Liver (tissue), 9 donors: ENCODE data around the gene FANCL. TPM values are rescaled to one million over a fixed set of nuclear protein-coding genes. Genes with fewer than 3 reads are reported as not detected.
"Not testable (repeated sequence)": the region's sequence is repeated elsewhere in the genome, so short reads cannot be mapped to it uniquely, and the experiment has no call there.

ENCODE experiments used
- DNase-seq: peaks from one replicate; pipeline ENCODE4 v3.0.0-alpha.2; 2017; ENCODE audit warnings: low spot score
- H3K27ac ChIP-seq, 2 donors: one replicate each; pipeline ENCODE4 v1.7.0; 2013; ENCODE audit warnings: inconsistent platforms in 2 of 2, low read length in 2 of 2, control low read depth in 1 of 2, low read depth in 1 of 2, mild to moderate bottlenecking in 1 of 2
- H3K27me3 ChIP-seq, 4 donors: one replicate each; pipeline versions ENCODE4 v1.6.1 to v1.7.0; 2013; ENCODE audit warnings: low read length in 3 of 4, inconsistent platforms in 1 of 4, mild to moderate bottlenecking in 1 of 4, moderate library complexity in 1 of 4; ENCODE audit not compliant: control insufficient read depth in 4 of 4, insufficient read depth in 4 of 4
- H3K36me3 ChIP-seq, 4 donors: one replicate each; pipeline versions ENCODE4 v1.6.1 to v1.7.0; 2013; ENCODE audit warnings: low read length in 3 of 4, mild to moderate bottlenecking in 3 of 4, low read depth in 1 of 4, moderate library complexity in 1 of 4; ENCODE audit not compliant: control insufficient read depth in 4 of 4, insufficient read depth in 3 of 4
- H3K4me1 ChIP-seq, 4 donors: one replicate each; pipeline versions ENCODE4 v1.6.1 to v1.7.0; 2013; ENCODE audit warnings: low read length in 3 of 4, mild to moderate bottlenecking in 3 of 4, moderate library complexity in 1 of 4; ENCODE audit not compliant: control insufficient read depth in 4 of 4, insufficient read depth in 4 of 4
- H3K4me3 ChIP-seq, 3 donors: one replicate each; pipeline versions ENCODE4 v1.6.1 to v1.7.0; 2013; ENCODE audit warnings: low read length in 3 of 3, control low read depth in 1 of 3, low read depth in 1 of 3, mild to moderate bottlenecking in 1 of 3
- H3K9ac ChIP-seq, 2 donors: one replicate each; pipeline ENCODE4 v1.7.0; 2013; ENCODE audit warnings: low read length in 2 of 2, mild to moderate bottlenecking in 2 of 2, moderate library complexity in 2 of 2, control low read depth in 1 of 2, low read depth in 1 of 2
- H3K9me3 ChIP-seq, 4 donors: one replicate each; pipeline versions ENCODE4 v1.6.1 to v1.7.0; 2013; ENCODE audit warnings: low read length in 3 of 4; ENCODE audit not compliant: control insufficient read depth in 4 of 4
- EGR1 ChIP-seq, 2 donors: IDR thresholded peaks; 2 replicates each; pipeline ENCODE4 v1.6.1; 2016 to 2018; ENCODE audit warnings: antibody characterized with exemption in 2 of 2, low read depth in 2 of 2
- FOXA1 ChIP-seq: IDR thresholded peaks from 2 replicates; pipeline ENCODE4 v1.6.1; 2016; ENCODE audit warnings: antibody characterized with exemption
- GABPA ChIP-seq, 2 donors: IDR thresholded peaks in 1 of 2; conservative IDR thresholded peaks in 1 of 2; 2 replicates each; pipeline ENCODE4 v1.6.1; 2016; ENCODE audit warnings: antibody characterized with exemption in 2 of 2, mild to moderate bottlenecking in 1 of 2, moderate library complexity in 1 of 2
- HNF4G ChIP-seq: IDR thresholded peaks from 2 replicates; pipeline ENCODE4 v1.6.1; 2016; ENCODE audit warnings: antibody characterized with exemption
- RAD21 ChIP-seq, 2 donors: IDR thresholded peaks; 2 replicates each; pipeline ENCODE4 v1.6.1; 2016; ENCODE audit warnings: antibody characterized with exemption in 2 of 2, mild to moderate bottlenecking in 2 of 2
- RXRA ChIP-seq, 2 donors: IDR thresholded peaks; 2 replicates each; pipeline ENCODE4 v1.6.1; 2017 to 2018; ENCODE audit warnings: antibody characterized with exemption in 2 of 2, mild to moderate bottlenecking in 1 of 2
- TAF1 ChIP-seq: conservative IDR thresholded peaks from 2 replicates; pipeline ENCODE4 v1.6.1; 2016; ENCODE audit warnings: antibody characterized with exemption, mild to moderate bottlenecking
- YY1 ChIP-seq: IDR thresholded peaks from 2 replicates; pipeline ENCODE4 v1.6.1; 2016; ENCODE audit warnings: antibody characterized with exemption, mild to moderate bottlenecking
- WGBS: extraction: QIAGEN DNeasy Blood & Tissue Kit; methylation state at CpG from one replicate; pipeline ENCODE4 v1.1.7; 2013; 5-methylcytosine and 5-hydroxymethylcytosine counted together
- polyA plus RNA-seq, 2 donors: library from polyadenylated mRNA; stranded (reverse) in 1 of 2; unstranded in 1 of 2; fragments of 200-250 nt in 1 of 2; fragments of >200 nt in 1 of 2; fragmentation: Nextera tagmentation in 1 of 2; extraction: Ambion mirVana in 1 of 2; gene quantifications; one replicate each; pipeline versions ENCODE4 v1.2.1 to v1.2.3, GENCODE V29; 2013 to 2015
- total RNA-seq, 2 donors: library from RNA; depleted of rRNA; stranded (reverse); fragments of >200 nt; gene quantifications; one replicate each; pipeline ENCODE4 v1.2.3, GENCODE V29; 2014
- TF ChIP-seq, protein P1 (sequence below): fragments of 150-350 bp; IDR thresholded peaks from 2 replicates; pipeline ENCODE4 v1.5.1; 2017; ENCODE audit warnings: improper control_type of control experiment, low read depth, low read length; ENCODE audit not compliant: missing input control
- TF ChIP-seq, protein P2 (sequence below): IDR thresholded peaks from 2 replicates; pipeline ENCODE4 v1.6.1; 2016; ENCODE audit warnings: antibody characterized with exemption, mild to moderate bottlenecking
- TF ChIP-seq, protein P3 (sequence below): IDR thresholded peaks from 2 replicates; pipeline ENCODE4 v1.6.1; 2016; ENCODE audit warnings: antibody characterized with exemption
- donor health status: healthy.
- donor health status: healthy.
- donor health status: healthy.
- donor health status: healthy.
- donor health status: healthy.

FANCL gene
- total and polyA plus RNA-seq, 4 donors = 4.2 to 26.1 (median 16.4) TPM

DNA sequence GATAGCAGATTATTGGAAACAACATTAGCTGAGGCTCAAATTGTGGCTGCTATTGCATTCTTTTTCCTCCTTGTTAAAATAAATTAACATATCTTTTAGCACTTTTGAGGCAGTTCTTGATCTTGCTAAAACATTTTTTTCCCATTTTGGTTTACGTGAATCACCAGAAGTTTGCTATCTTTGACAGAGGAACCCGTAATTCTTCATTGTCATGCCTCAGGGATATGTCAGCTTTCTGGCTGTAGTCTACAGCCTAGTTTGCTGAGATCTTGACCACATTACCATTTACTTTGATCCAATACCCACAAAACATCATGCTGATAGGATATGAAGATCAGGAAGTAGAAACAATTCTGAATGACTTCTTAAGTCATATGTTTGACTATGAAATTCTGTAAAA is 25.1 kb upstream of the FANCL start:
- H3K27me3 ChIP-seq = no peaks in the 10 kb centered on the region
- no peaks in the 10 kb centered on the region for H3K9me3 ChIP-seq
- H3K9ac ChIP-seq = no peak overlapping the region
- WGBS = 93% methylated on average over 2 of the region's 2 CpGs
- TF ChIP-seq GABPA (IDR thresholded peaks at IDR 0.05 in 1 of 2, conservative IDR thresholded peaks at IDR 0.05 in 1 of 2) (no peak), TAF1 (no peak), FOXA1 (no peak), RAD21 (IDR thresholded peaks at IDR 0.05) (no peak), YY1 (no peak), RXRA (IDR thresholded peaks at IDR 0.05) (no peak), EGR1 (IDR thresholded peaks at IDR 0.05; ENCODE audit: low read depth in 2 of 2) (no peak)
- TF ChIP-seq, protein P1, sequence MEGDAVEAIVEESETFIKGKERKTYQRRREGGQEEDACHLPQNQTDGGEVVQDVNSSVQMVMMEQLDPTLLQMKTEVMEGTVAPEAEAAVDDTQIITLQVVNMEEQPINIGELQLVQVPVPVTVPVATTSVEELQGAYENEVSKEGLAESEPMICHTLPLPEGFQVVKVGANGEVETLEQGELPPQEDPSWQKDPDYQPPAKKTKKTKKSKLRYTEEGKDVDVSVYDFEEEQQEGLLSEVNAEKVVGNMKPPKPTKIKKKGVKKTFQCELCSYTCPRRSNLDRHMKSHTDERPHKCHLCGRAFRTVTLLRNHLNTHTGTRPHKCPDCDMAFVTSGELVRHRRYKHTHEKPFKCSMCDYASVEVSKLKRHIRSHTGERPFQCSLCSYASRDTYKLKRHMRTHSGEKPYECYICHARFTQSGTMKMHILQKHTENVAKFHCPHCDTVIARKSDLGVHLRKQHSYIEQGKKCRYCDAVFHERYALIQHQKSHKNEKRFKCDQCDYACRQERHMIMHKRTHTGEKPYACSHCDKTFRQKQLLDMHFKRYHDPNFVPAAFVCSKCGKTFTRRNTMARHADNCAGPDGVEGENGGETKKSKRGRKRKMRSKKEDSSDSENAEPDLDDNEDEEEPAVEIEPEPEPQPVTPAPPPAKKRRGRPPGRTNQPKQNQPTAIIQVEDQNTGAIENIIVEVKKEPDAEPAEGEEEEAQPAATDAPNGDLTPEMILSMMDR = no peak
- DNase-seq = no peak
- no peak overlapping the region for H3K4me3 ChIP-seq
- no peaks in the 10 kb centered on the region for H3K4me1 ChIP-seq
- H3K27ac ChIP-seq = no peak overlapping the region
- H3K36me3 ChIP-seq = no peaks in the 10 kb centered on the region

DNA sequence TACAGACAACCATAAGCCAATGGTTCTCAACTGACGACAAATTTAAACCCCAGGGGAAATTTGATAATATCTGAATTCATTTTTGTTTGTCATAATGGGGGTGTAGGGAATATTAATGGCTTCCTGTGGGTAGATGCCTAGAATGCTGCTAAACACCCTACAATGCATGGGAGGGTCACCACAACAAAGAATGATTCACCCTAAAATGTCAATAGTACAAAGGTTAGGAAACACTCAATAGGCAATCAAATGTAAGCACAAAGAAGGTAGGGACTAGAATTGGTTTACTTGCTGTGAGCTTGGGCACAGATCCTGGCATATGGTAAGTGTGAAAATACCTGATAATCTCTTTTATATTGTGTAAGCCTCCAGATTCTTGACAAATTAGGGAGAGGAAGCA is 20.1 kb upstream of the FANCL start:
- TF ChIP-seq, protein P2, sequence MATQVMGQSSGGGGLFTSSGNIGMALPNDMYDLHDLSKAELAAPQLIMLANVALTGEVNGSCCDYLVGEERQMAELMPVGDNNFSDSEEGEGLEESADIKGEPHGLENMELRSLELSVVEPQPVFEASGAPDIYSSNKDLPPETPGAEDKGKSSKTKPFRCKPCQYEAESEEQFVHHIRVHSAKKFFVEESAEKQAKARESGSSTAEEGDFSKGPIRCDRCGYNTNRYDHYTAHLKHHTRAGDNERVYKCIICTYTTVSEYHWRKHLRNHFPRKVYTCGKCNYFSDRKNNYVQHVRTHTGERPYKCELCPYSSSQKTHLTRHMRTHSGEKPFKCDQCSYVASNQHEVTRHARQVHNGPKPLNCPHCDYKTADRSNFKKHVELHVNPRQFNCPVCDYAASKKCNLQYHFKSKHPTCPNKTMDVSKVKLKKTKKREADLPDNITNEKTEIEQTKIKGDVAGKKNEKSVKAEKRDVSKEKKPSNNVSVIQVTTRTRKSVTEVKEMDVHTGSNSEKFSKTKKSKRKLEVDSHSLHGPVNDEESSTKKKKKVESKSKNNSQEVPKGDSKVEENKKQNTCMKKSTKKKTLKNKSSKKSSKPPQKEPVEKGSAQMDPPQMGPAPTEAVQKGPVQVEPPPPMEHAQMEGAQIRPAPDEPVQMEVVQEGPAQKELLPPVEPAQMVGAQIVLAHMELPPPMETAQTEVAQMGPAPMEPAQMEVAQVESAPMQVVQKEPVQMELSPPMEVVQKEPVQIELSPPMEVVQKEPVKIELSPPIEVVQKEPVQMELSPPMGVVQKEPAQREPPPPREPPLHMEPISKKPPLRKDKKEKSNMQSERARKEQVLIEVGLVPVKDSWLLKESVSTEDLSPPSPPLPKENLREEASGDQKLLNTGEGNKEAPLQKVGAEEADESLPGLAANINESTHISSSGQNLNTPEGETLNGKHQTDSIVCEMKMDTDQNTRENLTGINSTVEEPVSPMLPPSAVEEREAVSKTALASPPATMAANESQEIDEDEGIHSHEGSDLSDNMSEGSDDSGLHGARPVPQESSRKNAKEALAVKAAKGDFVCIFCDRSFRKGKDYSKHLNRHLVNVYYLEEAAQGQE = no peak
- TF ChIP-seq GABPA (IDR thresholded peaks at IDR 0.05 in 1 of 2, conservative IDR thresholded peaks at IDR 0.05 in 1 of 2) (no peak), HNF4G (no peak)
- TF ChIP-seq, protein P3, sequence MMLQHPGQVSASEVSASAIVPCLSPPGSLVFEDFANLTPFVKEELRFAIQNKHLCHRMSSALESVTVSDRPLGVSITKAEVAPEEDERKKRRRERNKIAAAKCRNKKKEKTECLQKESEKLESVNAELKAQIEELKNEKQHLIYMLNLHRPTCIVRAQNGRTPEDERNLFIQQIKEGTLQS = no peak
- no peak overlapping the region for H3K27ac ChIP-seq
- no peaks in the 10 kb centered on the region for H3K4me1 ChIP-seq
- H3K4me3 ChIP-seq = no peak overlapping the region
- H3K9ac ChIP-seq = no peak overlapping the region
- no peak for DNase-seq
- no peaks in the 10 kb centered on the region for H3K27me3 ChIP-seq
- no peaks in the 10 kb centered on the region for H3K36me3 ChIP-seq
- 85% methylated on average over 1 of the region's 1 CpG for WGBS
- H3K9me3 ChIP-seq = no peaks in the 10 kb centered on the region

DNA sequence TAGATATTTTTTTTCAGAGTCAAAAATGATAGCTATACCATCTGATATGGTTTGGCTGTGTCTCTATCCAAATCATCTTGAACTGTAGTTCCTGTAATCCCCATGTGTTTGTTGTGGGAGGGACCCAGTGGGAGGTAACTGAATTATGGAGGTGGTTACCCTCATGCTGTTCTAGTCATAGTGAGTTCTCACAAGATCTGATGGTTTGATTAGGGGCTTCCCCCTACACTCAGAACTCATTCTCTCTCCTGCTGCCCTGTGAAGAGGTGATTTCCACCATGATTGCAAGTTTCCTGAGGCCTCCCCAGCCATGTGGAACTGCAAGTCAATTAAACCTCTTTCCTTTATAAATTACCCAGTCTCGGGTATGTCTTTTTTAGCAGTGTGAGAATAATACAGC is 17.3 kb upstream of the FANCL start:
- not testable (repeated sequence) for H3K27ac ChIP-seq, H3K4me3 ChIP-seq, H3K27me3 ChIP-seq, H3K4me1 ChIP-seq, H3K36me3 ChIP-seq, H3K9ac ChIP-seq, DNase-seq, H3K9me3 ChIP-seq
- 84% methylated on average over 1 of the region's 1 CpG for WGBS

DNA sequence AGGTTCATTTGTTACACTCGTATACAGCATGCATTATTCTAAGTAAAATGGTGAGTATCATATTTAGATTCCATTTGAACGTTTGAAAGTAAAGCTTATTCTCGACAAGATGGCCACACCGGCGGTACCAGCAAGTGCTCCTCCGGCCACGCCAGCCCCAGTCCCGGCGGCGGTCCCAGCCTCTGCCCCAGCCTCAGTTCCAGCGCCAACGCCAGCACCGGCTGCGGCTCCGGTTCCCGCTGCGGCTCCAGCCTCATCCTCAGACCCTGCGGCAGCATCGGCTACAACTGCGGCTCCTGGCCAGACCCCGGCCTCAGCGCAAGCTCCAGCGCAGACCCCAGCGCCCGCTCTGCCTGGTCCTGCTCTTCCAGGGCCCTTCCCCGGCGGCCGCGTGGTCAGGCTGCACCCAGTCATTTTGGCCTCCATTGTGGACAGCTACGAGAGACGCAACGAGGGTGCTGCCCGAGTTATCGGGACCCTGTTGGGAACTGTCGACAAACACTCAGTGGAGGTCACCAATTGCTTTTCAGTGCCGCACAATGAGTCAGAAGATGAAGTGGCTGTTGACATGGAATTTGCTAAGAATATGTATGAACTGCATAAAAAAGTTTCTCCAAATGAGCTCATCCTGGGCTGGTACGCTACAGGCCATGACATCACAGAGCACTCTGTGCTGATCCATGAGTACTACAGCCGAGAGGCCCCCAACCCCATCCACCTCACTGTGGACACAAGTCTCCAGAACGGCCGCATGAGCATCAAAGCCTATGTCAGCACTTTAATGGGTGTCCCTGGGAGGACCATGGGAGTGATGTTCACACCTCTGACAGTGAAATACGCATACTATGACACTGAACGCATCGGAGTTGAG is 10.4 kb upstream of the FANCL start:
- H3K36me3 ChIP-seq, H3K9ac ChIP-seq, H3K27me3 ChIP-seq, H3K4me1 ChIP-seq, H3K4me3 ChIP-seq, H3K27ac ChIP-seq, H3K9me3 ChIP-seq, DNase-seq: not testable (repeated sequence)
- 96% methylated on average over 39 of the region's 43 CpGs for WGBS
